Endodermal cell (in vitro differentiated cells): Measurements from ENCODE around the gene PARP1. TPM values are rescaled to one million over a fixed set of nuclear protein-coding genes. Genes with fewer than 3 reads are reported as not detected.
A peak's percentile ranks its signal among the peaks of the same experiment; 100 is the strongest.

Experiments
- DNase-seq: peaks from one replicate; pipeline ENCODE4 v3.0.0-alpha.2; 2017
- H3K27ac ChIP-seq: 2 replicates; pipeline ENCODE4 v1.5.1; 2013; ENCODE audit warnings: mild to moderate bottlenecking, low read depth, low read length, moderate library complexity
- H3K27me3 ChIP-seq: 2 replicates; pipeline ENCODE4 v1.6.1; 2013; ENCODE audit warnings: mild to moderate bottlenecking, low read length, moderate library complexity; ENCODE audit not compliant: insufficient read depth, control insufficient read depth, poor library complexity, severe bottlenecking
- H3K36me3 ChIP-seq: 2 replicates; pipeline ENCODE4 v1.7.0; 2013; ENCODE audit warnings: mild to moderate bottlenecking, low read length, moderate library complexity; ENCODE audit not compliant: control insufficient read depth, insufficient read depth
- H3K4me1 ChIP-seq: one replicate; pipeline ENCODE4 v1.7.0; 2013; ENCODE audit warnings: low read length; ENCODE audit not compliant: control insufficient read depth, insufficient read depth
- H3K4me3 ChIP-seq: 2 replicates; pipeline ENCODE4 v1.5.1; 2013; ENCODE audit warnings: mild to moderate bottlenecking, low read length, moderate library complexity
- H3K9ac ChIP-seq: 2 replicates; pipeline ENCODE4 v1.6.1; 2013; ENCODE audit warnings: mild to moderate bottlenecking, low read length, moderate library complexity; ENCODE audit not compliant: poor library complexity, severe bottlenecking; ENCODE audit errors: extremely low read depth
- H3K9me3 ChIP-seq: 2 replicates; pipeline ENCODE4 v1.6.1; 2013; ENCODE audit warnings: mild to moderate bottlenecking, low read length, moderate library complexity; ENCODE audit not compliant: control insufficient read depth
- H3K27ac Mint-ChIP-seq: 2 replicates; pipeline ENCODE4 v1.8.0; 2020; ENCODE audit warnings: mixed read lengths
- H3K27me3 Mint-ChIP-seq: 2 replicates; pipeline ENCODE4 v1.8.0; 2021; ENCODE audit warnings: mild to moderate bottlenecking, mixed read lengths; ENCODE audit not compliant: insufficient read depth
- H3K36me3 Mint-ChIP-seq: 2 replicates; pipeline ENCODE4 v1.8.0; 2020; ENCODE audit warnings: low read depth, mixed read lengths
- H3K4me1 Mint-ChIP-seq: 2 replicates; pipeline ENCODE4 v1.8.0; 2020; ENCODE audit warnings: mixed read lengths
- H3K4me3 Mint-ChIP-seq: 2 replicates; pipeline ENCODE4 v1.8.0; 2020; ENCODE audit warnings: mild to moderate bottlenecking, moderate library complexity, mixed read lengths
- H3K9me3 Mint-ChIP-seq: 2 replicates; pipeline ENCODE4 v1.8.0; 2020; ENCODE audit warnings: mild to moderate bottlenecking, mixed read lengths
- CTCF ChIP-seq: fragments of 200-600 bp; sonication (generic); conservative IDR thresholded peaks from 2 replicates; pipeline ENCODE4 v1.5.0; 2021; ENCODE audit warnings: antibody characterized with exemption, mild to moderate bottlenecking
- WGBS, 2 experiments: methylation state at CpG; one replicate each; pipeline versions ENCODE4 v1.1.5 to v1.1.7; 2013; ENCODE audit warnings: missing lambda C conversion rate in 2 of 2, mixed read lengths in 1 of 2; ENCODE audit not compliant: insufficient coverage in 1 of 2, insufficient read length in 1 of 2; 5-methylcytosine and 5-hydroxymethylcytosine counted together
- total RNA-seq, 2 donors: library from RNA; stranded (reverse); fragmentation: NEBNext Ultra II Directional in 1 of 2; extraction: Animal tissue kit (Norgen Biotek cat#: 25700) in 1 of 2; gene quantifications; 2 replicates in 1 of 2; 3 replicates in 1 of 2; pipeline ENCODE4 v1.2.1, GENCODE V29; 2021

PARP1 gene
- total RNA-seq, 2 donors from 2014 or later = 170 to 173 TPM

- H3K27ac ChIP-seq = no peak overlapping the region
- no peaks in the 10 kb centered on the region for H3K36me3 ChIP-seq
- TF ChIP-seq CTCF = no peak
- peak; percentile 56 for DNase-seq
- no peak overlapping the region for H3K4me3 ChIP-seq
- Mint-ChIP-seq H3K9me3 (no peaks in the 10 kb centered on the region), H3K27me3 (no peaks in the 10 kb centered on the region), H3K4me1 (no peaks in the 10 kb centered on the region), H3K27ac (no peak overlapping the region), H3K36me3 (no peaks in the 10 kb centered on the region), H3K4me3 (no peak overlapping the region)
- no peaks in the 10 kb centered on the region for H3K27me3 ChIP-seq
- H3K9me3 ChIP-seq = no peaks in the 10 kb centered on the region
- WGBS, 2 experiments = 80 to 86% methylated on average over 5 to 6 of the region's 6 CpGs
- no peaks in the 10 kb centered on the region for H3K4me1 ChIP-seq
- H3K9ac ChIP-seq = no peak overlapping the region
Measured at GRCh38 chr1:226441629-226442028, 33.7 kb upstream of the PARP1 start.

GRCh38 chr1:226440512-226440911 lies 32.6 kb upstream of the PARP1 start:
- H3K4me1 ChIP-seq = no peaks in the 10 kb centered on the region
- Mint-ChIP-seq H3K4me1 (no peaks in the 10 kb centered on the region), H3K27ac (no peak overlapping the region), H3K9me3 (no peaks in the 10 kb centered on the region), H3K36me3 (no peaks in the 10 kb centered on the region), H3K4me3 (no peak overlapping the region), H3K27me3 (no peaks in the 10 kb centered on the region)
- no peak overlapping the region for H3K9ac ChIP-seq
- no peak overlapping the region for H3K27ac ChIP-seq
- H3K4me3 ChIP-seq = no peak overlapping the region
- H3K36me3 ChIP-seq = no peaks in the 10 kb centered on the region
- WGBS, 2 experiments = 81 to 86% methylated on average over 3 to 5 of the region's 5 CpGs
- no peak for DNase-seq
- no peak for TF ChIP-seq CTCF
- H3K9me3 ChIP-seq = no peaks in the 10 kb centered on the region
- no peaks in the 10 kb centered on the region for H3K27me3 ChIP-seq

GRCh38 chr1:226438007-226438406 lies 30.1 kb upstream of the PARP1 start:
- peak; percentile 66 for TF ChIP-seq CTCF
- DNase-seq = no peak

More at GRCh38 chr1:226438007-226438406, 30.1 kb upstream of the PARP1 start:
- H3K9ac ChIP-seq = no peak overlapping the region
- H3K36me3 ChIP-seq = no peaks in the 10 kb centered on the region
- no peak overlapping the region for H3K4me3 ChIP-seq
- H3K27me3 Mint-ChIP-seq = no peaks in the 10 kb centered on the region
- WGBS, 2 experiments = 93% methylated on average over 2 of the region's 2 CpGs; no CpG with 5 or more reads in 1 of the 2 experiments
- no peaks in the 10 kb centered on the region for H3K9me3 ChIP-seq
- no peaks in the 10 kb centered on the region for H3K9me3 Mint-ChIP-seq
- no peaks in the 10 kb centered on the region for H3K4me1 Mint-ChIP-seq
- no peak overlapping the region for H3K27ac ChIP-seq
- H3K27me3 ChIP-seq = no peaks in the 10 kb centered on the region
- no peaks in the 10 kb centered on the region for H3K36me3 Mint-ChIP-seq
- H3K4me3 Mint-ChIP-seq = no peak overlapping the region
- no peaks in the 10 kb centered on the region for H3K4me1 ChIP-seq
- H3K27ac Mint-ChIP-seq = no peak overlapping the region
